ENCODE measurements around the gene CD58.

CD58 gene

DNA sequence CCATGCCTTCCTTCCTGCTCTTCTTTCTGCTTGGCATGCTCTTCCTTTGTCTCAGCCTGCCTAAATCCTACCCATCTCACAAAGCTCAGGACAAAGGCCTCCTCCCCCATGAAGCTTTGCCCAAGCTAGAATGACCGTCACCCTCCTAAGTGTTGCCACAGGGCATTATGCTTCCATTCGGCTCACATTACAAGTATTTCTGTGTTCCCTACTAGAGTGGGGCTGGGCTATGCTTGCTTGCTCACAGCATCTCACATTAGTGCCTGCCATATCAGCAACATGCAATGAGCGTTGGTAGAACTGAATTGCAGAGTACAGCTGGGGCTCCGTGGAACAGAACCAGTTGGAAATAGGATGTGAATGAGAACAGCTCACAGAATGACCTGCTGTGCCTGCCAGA lies 82.8 kb downstream of the CD58 start:
- DNase-seq, result no peak

- no peak for DNase-seq
These were observed 83.2 kb downstream of the CD58 start for GRCh38 chr1:116487583-116487982.

DNA sequence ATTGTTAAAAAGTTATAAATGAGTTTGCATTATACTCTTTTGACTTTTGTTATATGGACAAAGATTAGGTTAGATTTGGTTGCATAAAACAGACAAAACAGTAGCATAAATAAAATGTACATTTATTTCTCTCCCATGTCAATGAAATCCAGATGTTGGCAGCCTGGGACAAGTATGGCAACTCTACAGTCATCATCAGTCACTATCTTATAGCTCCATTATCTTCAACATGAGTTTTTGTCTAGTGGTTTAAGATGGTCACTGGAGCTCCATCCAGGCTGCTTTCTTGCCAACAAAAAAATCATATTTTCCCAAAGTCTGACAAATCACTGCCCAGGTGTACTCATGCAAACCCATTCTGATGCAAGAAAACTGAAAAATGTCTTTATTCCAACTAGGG lies 83.8 kb downstream of the CD58 start:
- DNase-seq, result no peak

DNA sequence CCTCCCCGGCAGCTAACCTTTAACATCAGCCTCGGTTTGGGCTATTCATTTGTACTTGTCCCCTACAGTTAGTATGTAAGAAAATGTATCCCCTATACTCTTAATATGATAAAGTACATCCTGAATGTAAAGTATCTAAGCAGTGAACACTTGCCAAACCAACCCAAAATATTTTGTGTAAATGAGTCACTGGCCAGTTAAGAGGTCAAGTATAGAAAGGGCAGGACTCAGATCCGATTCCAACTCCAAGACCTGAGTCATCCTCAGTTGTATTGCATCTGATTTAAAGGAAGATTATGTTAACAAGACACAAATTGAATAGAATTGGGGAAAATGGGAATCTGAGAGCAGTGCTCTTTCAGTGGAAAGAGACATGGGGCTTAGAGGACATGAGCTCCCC lies 84.4 kb downstream of the CD58 start:
- DNase-seq, result no peak

DNA sequence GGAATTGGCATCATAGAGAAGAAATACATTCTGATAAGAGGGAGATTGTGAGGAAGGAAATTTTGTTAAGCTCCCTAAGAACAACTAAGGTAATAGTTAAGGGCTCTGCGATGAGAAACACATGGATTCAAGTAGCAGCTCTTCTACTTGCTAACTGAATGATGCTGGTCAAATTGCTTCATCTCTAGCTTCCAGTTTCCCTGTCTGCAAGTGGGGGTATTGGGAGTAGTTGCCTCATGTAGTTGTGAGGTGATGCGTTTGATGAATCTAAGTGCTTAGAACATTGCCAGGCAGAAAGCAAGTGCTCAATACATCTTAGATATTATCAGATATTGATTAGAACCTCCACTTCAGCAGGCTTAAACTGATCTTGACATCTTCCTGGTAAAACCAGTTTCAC lies 84.8 kb downstream of the CD58 start:
- DNase-seq, result no peak

DNA sequence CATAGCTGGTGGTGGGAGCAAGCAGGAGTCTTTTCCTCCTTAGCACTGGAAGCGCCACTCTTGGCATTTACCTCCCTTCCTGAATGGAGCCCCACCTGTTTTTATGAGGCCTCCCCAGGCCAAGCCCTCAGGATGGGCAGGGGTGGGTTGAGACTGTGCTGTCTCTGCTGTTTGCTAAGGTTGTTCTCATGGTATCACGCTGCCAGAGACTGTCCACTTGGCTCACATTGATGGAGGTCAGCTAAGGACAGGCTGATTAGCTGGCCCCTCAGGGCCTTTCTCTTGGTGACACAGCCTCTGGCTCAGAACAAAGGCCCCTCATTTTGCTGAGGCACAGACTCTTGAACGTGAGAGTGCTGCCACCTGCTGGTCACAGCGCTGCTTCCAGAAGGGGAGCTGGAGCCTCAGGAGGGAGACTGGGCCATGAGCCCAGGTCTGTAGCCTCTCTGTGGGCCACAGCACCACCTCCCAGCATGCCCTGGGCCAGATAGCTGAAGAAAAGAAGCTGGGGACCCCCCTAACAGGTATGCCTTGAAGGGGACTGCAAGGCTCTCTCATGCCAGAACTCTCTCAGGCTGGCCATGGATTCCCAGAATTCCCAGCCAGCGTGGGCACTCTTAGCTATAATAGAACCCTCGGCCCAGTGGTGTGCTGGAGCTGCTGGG lies 85.6 kb downstream of the CD58 start:
- peak; percentile 47 for DNase-seq

DNA sequence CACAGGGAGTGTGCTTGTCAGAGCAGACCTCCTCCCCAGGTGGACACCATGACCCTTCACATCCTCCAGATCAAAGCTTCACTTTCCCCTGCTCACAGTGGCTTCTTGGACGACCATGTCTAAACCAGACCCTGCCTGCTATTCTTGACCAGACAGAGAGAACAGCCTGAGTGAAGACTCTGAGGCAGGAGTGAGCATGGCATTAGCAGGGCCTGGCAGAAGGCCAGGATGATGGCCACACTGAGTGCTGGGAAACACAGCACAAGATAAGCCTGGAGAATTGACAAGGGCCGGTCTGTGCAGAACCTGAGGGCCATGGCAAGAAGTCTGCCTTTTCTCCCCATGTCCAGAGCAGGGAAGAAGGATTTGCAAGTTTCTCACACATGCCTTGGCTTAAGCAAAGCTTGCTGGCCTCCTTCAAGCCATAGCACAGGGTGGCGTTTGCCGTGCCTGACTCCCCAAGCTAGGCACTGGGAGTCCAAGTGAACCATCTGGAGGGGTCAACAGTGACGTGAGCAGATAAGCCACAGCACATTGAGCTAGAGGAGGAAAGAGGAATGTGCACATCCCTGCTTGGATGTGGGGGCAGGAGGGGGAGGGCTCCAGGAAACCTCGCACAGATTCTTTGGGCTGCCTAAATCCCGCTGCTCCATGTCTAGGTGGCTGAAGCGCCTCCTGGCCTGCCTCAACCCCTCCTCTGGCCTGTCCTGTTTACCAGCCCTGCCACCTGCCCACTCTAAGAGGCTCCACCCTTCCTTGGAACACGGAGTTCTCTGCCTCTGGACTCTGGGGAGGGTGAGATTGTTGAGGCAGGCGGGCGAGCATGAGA lies 87.1 kb downstream of the CD58 start:
- DNase-seq, result no peak

GRCh38 chr1:116482490-116482889 lies 88.3 kb downstream of the CD58 start:
- no peak for DNase-seq

DNA sequence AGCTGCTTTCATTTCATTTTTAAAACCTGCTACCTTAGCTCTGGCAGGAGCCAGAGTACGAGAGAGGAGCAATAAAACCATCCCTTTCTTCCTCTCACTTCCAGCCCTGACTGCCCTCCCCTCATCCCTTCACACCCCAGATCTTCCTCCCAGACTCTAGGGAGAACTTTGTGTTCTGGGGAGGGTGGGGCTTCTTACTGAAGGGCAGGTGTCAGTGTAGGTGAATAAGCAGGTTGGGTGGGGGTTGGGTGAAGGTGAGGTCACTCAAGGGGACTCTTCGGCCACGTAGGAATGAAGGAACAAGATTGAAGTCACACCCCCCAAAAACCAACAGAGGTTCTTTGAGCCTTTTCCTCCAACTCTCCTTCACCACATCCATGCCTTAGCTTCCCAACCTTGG lies 88.9 kb downstream of the CD58 start:
- no peak for DNase-seq

GRCh38 chr1:116478621-116479020 lies 92.2 kb downstream of the CD58 start:
- no peak for DNase-seq

GRCh38 chr1:116477429-116477828 lies 93.4 kb downstream of the CD58 start:
- no peak for DNase-seq

GRCh38 chr1:116476321-116476720 lies 94.5 kb downstream of the CD58 start:
- DNase-seq, result no peak

- DNase-seq, result no peak
These were observed 95.0 kb downstream of the CD58 start for GRCh38 chr1:116475850-116476218.

- no peak for DNase-seq
These were observed 95.6 kb downstream of the CD58 start for GRCh38 chr1:116474921-116475849.

- DNase-seq, result peak; percentile 97
These were observed 98.3 kb downstream of the CD58 start for GRCh38 chr1:116472431-116472961.

- DNase-seq, result no peak
These were observed 99.6 kb downstream of the CD58 start for GRCh38 chr1:116471241-116471640.

- DNase-seq, result no peak
These were observed 100.2 kb downstream of the CD58 start for GRCh38 chr1:116470671-116471070.

DNA sequence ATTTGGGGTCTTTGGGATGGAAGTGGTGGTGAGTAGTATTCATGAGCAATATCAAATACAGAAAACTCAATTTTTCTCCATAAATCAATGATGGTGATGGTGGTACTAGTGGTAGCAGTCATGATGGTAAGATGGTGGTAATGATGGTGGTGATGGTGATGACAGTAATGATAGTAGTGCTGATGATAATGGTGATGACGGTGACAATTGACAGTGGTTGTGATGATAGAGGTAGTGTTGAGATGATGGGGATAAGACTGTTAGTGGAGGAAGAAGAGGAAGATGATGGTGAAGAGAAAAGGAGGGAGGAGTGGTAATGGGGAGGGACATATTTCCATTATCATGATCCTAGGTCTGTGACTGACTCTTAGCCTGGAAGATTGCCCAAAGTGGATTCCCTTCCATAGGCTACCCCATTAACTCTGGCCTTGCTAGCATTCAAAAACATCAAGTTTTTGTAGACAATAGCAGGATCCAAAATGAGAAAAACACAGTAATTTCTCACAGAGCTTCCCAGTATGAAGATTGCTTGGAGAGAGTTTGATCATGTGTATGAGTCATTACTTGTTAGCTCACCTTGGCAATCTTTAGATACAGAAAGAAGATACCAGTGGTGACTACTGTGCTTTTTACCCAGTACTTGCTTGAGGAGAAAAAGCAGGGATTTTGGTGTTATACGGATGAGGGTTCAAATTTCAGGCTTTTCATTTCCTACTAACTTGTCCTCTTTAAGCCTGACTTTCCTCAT lies 103.8 kb downstream of the CD58 start:
- no peak for DNase-seq

DNA sequence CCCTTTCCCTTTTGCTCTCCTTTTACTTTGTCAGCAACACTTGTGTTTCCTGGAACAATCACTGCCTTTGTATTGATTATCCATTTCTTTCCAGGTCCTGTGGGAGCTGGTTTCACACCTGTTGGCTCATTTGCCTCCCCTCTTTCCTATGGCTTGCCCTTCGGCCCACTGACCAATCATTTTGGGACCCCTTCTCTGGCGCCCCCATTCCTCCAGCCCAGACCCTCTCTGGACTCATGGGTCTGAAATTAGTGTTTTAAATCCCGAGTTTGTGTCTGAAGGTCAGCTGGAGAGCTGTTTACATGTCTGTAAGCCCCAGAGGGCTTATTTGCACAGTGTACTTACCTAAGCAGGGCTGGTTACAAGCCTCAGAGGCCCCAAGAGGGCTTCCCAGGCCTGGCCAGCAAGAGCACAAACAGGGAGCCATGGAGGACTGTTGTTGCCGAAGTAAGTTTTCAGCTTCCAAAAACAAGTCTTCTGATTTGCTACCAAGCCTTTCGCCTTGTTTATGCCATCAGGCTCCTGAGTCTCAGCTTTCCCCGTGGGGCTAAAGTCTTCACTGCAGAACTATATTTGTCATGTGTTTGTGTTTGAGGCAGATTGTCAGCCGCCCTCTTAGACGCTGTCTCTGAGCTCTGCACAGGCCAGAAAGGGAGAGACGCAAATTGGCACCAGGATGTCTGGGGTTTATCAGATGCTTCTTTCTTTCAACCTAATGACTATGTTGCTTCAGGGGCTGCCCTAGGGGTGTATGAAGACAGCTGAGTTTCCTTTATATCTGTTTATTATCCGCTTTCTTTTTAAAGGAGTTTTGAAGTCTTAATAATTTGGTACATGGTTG lies 104.8 kb downstream of the CD58 start:
- no peak for DNase-seq

GRCh38 chr1:116465477-116465844 lies 105.4 kb downstream of the CD58 start:
- DNase-seq, result no peak
